CD14-positive monocyte (primary cell): ENCODE results near the gene ZNF683. TPM values are rescaled to one million over a fixed set of nuclear protein-coding genes. Genes with fewer than 3 reads are reported as not detected.

Experiments used
- DNase-seq, 3 donors: peaks; one replicate each; pipeline ENCODE4 v3.0.0-alpha.2; 2011 to 2022
- H2AFZ ChIP-seq: 2 replicates; pipeline ENCODE4 v1.6.0; 2012; ENCODE audit warnings: mild to moderate bottlenecking, low read depth, low read length, inconsistent platforms; ENCODE audit not compliant: insufficient read depth, poor library complexity, severe bottlenecking
- H3K27ac ChIP-seq, 2 donors: 1 replicate in 1 of 2; 2 replicates in 1 of 2; pipeline ENCODE4 v1.5.1; 2012 to 2013; ENCODE audit warnings: low read length in 2 of 2, control low read depth in 1 of 2, inconsistent platforms in 1 of 2, low read depth in 1 of 2, mild to moderate bottlenecking in 1 of 2
- H3K27me3 ChIP-seq, 2 donors: one replicate each; pipeline versions ENCODE4 v1.6.0 to v1.6.1; 2011 to 2013; ENCODE audit warnings: low read length in 2 of 2; ENCODE audit not compliant: control insufficient read depth in 2 of 2, insufficient read depth in 2 of 2
- H3K36me3 ChIP-seq, 2 donors: replicated peaks in 1 of 2; 1 replicate in 1 of 2; 2 replicates in 1 of 2; pipeline versions ENCODE4 v1.5.1 to v1.6.1; 2012 to 2013; ENCODE audit warnings: low read length in 2 of 2, control low read depth in 1 of 2, inconsistent platforms in 1 of 2, mild to moderate bottlenecking in 1 of 2; ENCODE audit not compliant: insufficient read depth in 2 of 2, control insufficient read depth in 1 of 2
- H3K4me1 ChIP-seq, 2 donors: 1 replicate in 1 of 2; 2 replicates in 1 of 2; pipeline versions ENCODE4 v1.5.1 to v1.6.1; 2012 to 2013; ENCODE audit warnings: low read length in 2 of 2, control low read depth in 1 of 2, inconsistent platforms in 1 of 2, mild to moderate bottlenecking in 1 of 2, moderate library complexity in 1 of 2; ENCODE audit not compliant: insufficient read depth in 2 of 2, control insufficient read depth in 1 of 2
- H3K4me2 ChIP-seq: replicated peaks from 2 replicates; pipeline ENCODE3; 2012; ENCODE audit warnings: low read length, moderate library complexity, mild to moderate bottlenecking; ENCODE audit not compliant: poor library complexity, severe bottlenecking; ENCODE audit errors: extremely low read depth
- H3K4me3 ChIP-seq, 3 experiments: fragments of 200-600 bp in 1 of 3; sonication (generic) in 1 of 3; replicated peaks in 1 of 3; 1 replicate in 2 of 3; 2 replicates in 1 of 3; pipeline ENCODE4 v1.5.1; 2011 to 2013; ENCODE audit warnings: low read length in 3 of 3, mild to moderate bottlenecking in 3 of 3, control low read depth in 2 of 3, low read depth in 2 of 3, inconsistent platforms in 1 of 3, moderate library complexity in 1 of 3
- H3K79me2 ChIP-seq: 2 replicates; pipeline ENCODE4 v1.6.0; 2012; ENCODE audit warnings: mild to moderate bottlenecking, control low read depth, inconsistent platforms, low read length, moderate library complexity; ENCODE audit not compliant: insufficient read depth
- H3K9ac ChIP-seq: 2 replicates; pipeline ENCODE4 v1.6.0; 2017; ENCODE audit warnings: low read length, mild to moderate bottlenecking; ENCODE audit not compliant: insufficient read depth, poor library complexity, severe bottlenecking
- H3K9me3 ChIP-seq, 2 donors: replicated peaks in 1 of 2; 1 replicate in 1 of 2; 2 replicates in 1 of 2; pipeline versions ENCODE4 v1.5.1 to v1.6.1; 2012 to 2013; ENCODE audit warnings: low read length in 2 of 2, control low read depth in 1 of 2; ENCODE audit not compliant: control insufficient read depth in 1 of 2, insufficient read depth in 1 of 2
- H4K20me1 ChIP-seq: 2 replicates; pipeline ENCODE4 v1.6.0; 2012; ENCODE audit warnings: mild to moderate bottlenecking, low read length, control low read depth, moderate library complexity; ENCODE audit not compliant: insufficient read depth
- H3K27ac Mint-ChIP-seq, 7 donors: one replicate each; pipeline ENCODE4 v1.8.0; 2020; ENCODE audit warnings: mild to moderate bottlenecking in 7 of 7, mixed read lengths in 7 of 7, moderate library complexity in 6 of 7, inconsistent platforms in 2 of 7
- H3K27me3 Mint-ChIP-seq, 3 donors: one replicate each; pipeline ENCODE4 v1.8.0; 2021 to 2022; ENCODE audit warnings: low read depth in 3 of 3, mild to moderate bottlenecking in 3 of 3, mixed read lengths in 3 of 3, moderate library complexity in 3 of 3, inconsistent platforms in 1 of 3
- H3K36me3 Mint-ChIP-seq, 2 donors: one replicate each; pipeline ENCODE4 v1.8.0; 2020; ENCODE audit warnings: mixed read lengths in 2 of 2, inconsistent platforms in 1 of 2, mild to moderate bottlenecking in 1 of 2
- H3K4me1 Mint-ChIP-seq: one replicate; pipeline ENCODE4 v1.8.0; 2020; ENCODE audit warnings: mild to moderate bottlenecking, mixed read lengths
- H3K4me3 Mint-ChIP-seq, 2 donors: one replicate each; pipeline ENCODE4 v1.8.0; 2020; ENCODE audit warnings: mild to moderate bottlenecking in 2 of 2, mixed read lengths in 2 of 2, moderate library complexity in 1 of 2
- H3K9me3 Mint-ChIP-seq, 7 donors: one replicate each; pipeline ENCODE4 v1.8.0; 2020 to 2022; ENCODE audit warnings: mixed read lengths in 7 of 7, mild to moderate bottlenecking in 6 of 7, moderate library complexity in 6 of 7, inconsistent platforms in 2 of 7
- WGBS: methylation state at CpG from one replicate; pipeline ENCODE4 v1.1.5; 2013; ENCODE audit warnings: missing lambda C conversion rate; ENCODE audit not compliant: insufficient coverage; 5-methylcytosine and 5-hydroxymethylcytosine counted together
- intact Hi-C, 2 donors: fragments of 100-400 bp; cut with micrococcal nuclease; formaldehyde crosslinking; loops; one replicate each; pipeline versions ENCODE4 v1.15.0 to v1.15.1; 2023
- polyA plus RNA-seq, 3 donors: library from polyadenylated mRNA; depleted of rRNA in 1 of 3; unstranded in 2 of 3; stranded (reverse) in 1 of 3; fragments of 300-500 nt in 2 of 3; fragments of >200 nt in 1 of 3; fragmentation: Illumina TruSeq in 2 of 3; gene quantifications; 1 replicate in 2 of 3; 2 replicates in 1 of 3; pipeline ENCODE4 v1.2.3, GENCODE V29; 2012 to 2021
- TF ChIP-seq, protein P1 (sequence below): fragments of 200-600 bp; IDR thresholded peaks from one replicate; pipeline ENCODE4 v1.8.0; 2022; ENCODE audit warnings: antibody characterized with exemption, mild to moderate bottlenecking

The ZNF683 gene
- polyA plus RNA-seq, 3 donors, result not detected

DNA sequence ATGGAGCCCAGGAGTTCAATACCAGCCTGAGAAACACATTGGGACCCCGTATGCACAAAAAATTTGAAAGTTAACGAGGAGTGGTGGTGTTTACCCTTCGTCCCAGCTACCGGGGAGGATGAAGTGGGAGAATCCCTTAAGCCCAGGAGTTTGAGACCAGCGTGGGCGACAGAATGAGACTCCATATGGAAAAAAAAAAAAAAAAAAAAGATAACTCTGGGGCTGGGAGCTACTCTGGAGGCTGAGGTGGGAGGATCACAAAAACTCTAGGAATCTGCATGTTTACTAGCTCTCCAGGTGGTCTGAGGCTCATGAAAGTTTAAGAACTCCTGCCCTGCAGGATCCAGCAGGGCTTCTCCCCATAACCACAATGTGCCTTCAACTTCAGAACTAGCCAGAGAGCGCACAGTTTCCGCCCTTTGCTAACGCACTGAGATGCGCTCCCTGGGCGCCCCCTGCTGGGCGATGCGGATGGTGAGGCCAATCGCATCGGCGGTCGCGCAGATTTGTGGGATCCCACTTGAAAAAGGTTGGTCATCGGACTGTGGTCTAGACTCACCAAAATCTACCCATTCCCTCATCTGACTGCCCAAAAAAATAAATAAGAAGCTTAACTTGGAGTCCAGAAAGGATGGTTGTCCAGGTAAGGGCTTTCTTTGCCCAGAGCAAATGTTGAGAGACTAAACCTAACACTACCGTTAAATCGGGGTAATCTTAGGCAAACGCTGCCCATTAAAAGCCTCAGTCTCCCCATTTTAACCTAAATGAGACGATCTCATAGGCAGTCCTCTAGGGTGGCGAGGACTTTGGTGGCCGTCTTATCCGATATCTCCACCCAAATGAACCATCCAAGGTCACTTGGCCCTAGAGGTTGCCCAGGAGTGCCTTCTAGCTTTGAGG lies 8.8 kb downstream of the ZNF683 start:
- DNase-seq, result peak; percentile 66 to 74 (median 69)
- Mint-ChIP-seq H3K27ac (no peak overlapping the region), H3K36me3 (peaks cover 0 to 3% of the 10 kb centered on the region in 2 donors), H3K27me3 (peaks cover 42 to 72% (median 54%) of the 10 kb centered on the region in 3 donors), H3K4me1 (peaks cover 27% of the 10 kb centered on the region), H3K4me3 (peak overlapping the region in 1 of 2 donors; percentile 55), H3K9me3 (peaks cover 0 to 19% (median 3%) of the 10 kb centered on the region in 7 donors)
- WGBS, result 39% methylated on average over 22 of the region's 26 CpGs
- no peak overlapping the region for H3K27ac ChIP-seq
- no peaks in the 10 kb centered on the region for H3K9me3 ChIP-seq
- intact Hi-C loops, result loop anchor here (5.0 kb wide), 1 partner anchor 256 kb away; no protein-coding TSS in a partner anchor
- no peak overlapping the region for H2AFZ ChIP-seq
- TF ChIP-seq, protein P1, sequence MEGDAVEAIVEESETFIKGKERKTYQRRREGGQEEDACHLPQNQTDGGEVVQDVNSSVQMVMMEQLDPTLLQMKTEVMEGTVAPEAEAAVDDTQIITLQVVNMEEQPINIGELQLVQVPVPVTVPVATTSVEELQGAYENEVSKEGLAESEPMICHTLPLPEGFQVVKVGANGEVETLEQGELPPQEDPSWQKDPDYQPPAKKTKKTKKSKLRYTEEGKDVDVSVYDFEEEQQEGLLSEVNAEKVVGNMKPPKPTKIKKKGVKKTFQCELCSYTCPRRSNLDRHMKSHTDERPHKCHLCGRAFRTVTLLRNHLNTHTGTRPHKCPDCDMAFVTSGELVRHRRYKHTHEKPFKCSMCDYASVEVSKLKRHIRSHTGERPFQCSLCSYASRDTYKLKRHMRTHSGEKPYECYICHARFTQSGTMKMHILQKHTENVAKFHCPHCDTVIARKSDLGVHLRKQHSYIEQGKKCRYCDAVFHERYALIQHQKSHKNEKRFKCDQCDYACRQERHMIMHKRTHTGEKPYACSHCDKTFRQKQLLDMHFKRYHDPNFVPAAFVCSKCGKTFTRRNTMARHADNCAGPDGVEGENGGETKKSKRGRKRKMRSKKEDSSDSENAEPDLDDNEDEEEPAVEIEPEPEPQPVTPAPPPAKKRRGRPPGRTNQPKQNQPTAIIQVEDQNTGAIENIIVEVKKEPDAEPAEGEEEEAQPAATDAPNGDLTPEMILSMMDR, result peak; percentile 94
- peaks cover 10 to 12% of the 10 kb centered on the region in 2 donors for H3K4me1 ChIP-seq
- no peak overlapping the region for H3K9ac ChIP-seq
- H3K27me3 ChIP-seq, result peaks cover 17 to 49% of the 10 kb centered on the region in 2 donors
- H3K79me2 ChIP-seq, result no peaks in the 10 kb centered on the region
- no peaks in the 10 kb centered on the region for H4K20me1 ChIP-seq
- no peak overlapping the region for H3K4me3 ChIP-seq
- H3K36me3 ChIP-seq, result no peaks in the 10 kb centered on the region
- H3K4me2 ChIP-seq, result no peak overlapping the region

DNA sequence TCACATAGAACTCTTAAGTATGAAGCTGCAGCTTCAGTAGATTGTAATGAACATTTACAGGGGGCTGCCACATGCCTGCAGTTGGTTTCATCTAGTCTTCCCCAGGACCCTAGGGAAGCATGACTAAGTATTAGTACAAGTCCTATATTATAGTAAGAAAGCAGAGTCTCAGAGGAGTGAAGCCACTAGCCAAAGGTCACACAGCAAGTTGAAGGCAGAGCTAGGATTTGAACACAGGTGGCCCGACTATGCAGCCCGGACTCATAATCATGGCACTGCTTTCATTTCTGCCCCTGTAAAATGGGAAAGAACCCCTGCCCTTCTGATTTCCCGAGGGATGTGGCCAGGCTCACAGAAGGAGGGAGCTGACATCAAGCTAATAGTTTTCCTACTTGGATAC lies 10.2 kb downstream of the ZNF683 start:
- Histone ChIP-seq H3K4me3 (no peak overlapping the region), H4K20me1 (no peaks in the 10 kb centered on the region), H3K27me3 (peaks cover 24 to 58% of the 10 kb centered on the region in 2 donors), H2AFZ (no peak overlapping the region), H3K9ac (no peak overlapping the region), H3K36me3 (no peaks in the 10 kb centered on the region), H3K9me3 (no peaks in the 10 kb centered on the region), H3K4me1 (peaks cover 10 to 12% of the 10 kb centered on the region in 2 donors), H3K79me2 (no peaks in the 10 kb centered on the region), H3K27ac (no peak overlapping the region), H3K4me2 (no peak overlapping the region)
- Mint-ChIP-seq H3K9me3 (peaks cover 0 to 21% (median 3%) of the 10 kb centered on the region in 7 donors), H3K27me3 (peaks cover 56 to 84% (median 66%) of the 10 kb centered on the region in 3 donors), H3K4me3 (peak overlapping the region in 1 of 2 donors; percentile 26), H3K36me3 (peaks cover 0 to 3% of the 10 kb centered on the region in 2 donors), H3K4me1 (peaks cover 29% of the 10 kb centered on the region), H3K27ac (no peak overlapping the region)
- WGBS, result 100% methylated on average over 3 of the region's 3 CpGs
- no peak for DNase-seq
- intact Hi-C loops, result loop anchor here (5.0 kb wide), 1 partner anchor 255 kb away; no protein-coding TSS in a partner anchor
- TF ChIP-seq, protein P1, result no peak
